Vagina (tissue), 2 donors: Measurements from ENCODE around the gene TBXA2R. TPM values are rescaled to one million over a fixed set of nuclear protein-coding genes. Genes with fewer than 3 reads are reported as not detected.
A peak's percentile ranks its signal among the peaks of the same experiment; 100 is the strongest.

ENCODE experiments used
- DNase-seq, 2 donors: peaks; one replicate each; pipeline ENCODE4 v3.0.0-alpha.2; 2017; ENCODE audit errors: extremely low spot score in 2 of 2
- H3K27ac ChIP-seq: fragments of 200-600 bp; sonication (generic); one replicate; pipeline ENCODE4 v1.5.1; 2019
- H3K27me3 ChIP-seq: fragments of 200-600 bp; sonication (generic); one replicate; pipeline ENCODE4 v1.5.1; 2019
- H3K36me3 ChIP-seq, 2 donors: fragments of 200-600 bp; sonication (generic); one replicate each; pipeline ENCODE4 v1.5.1; 2017 to 2019
- H3K4me1 ChIP-seq: fragments of 200-600 bp; sonication (generic); one replicate; pipeline ENCODE4 v1.5.1; 2019
- H3K4me3 ChIP-seq, 2 donors: fragments of 200-600 bp; sonication (generic); 1 replicate in 1 of 2; 2 replicates in 1 of 2; pipeline ENCODE4 v1.5.1; 2016 to 2019
- H3K9me3 ChIP-seq: fragments of 200-600 bp; sonication (generic); one replicate; pipeline ENCODE4 v1.5.1; 2019
- CTCF ChIP-seq, 3 experiments: fragments of 450-650 bp in 2 of 3; fragments of 200-600 bp in 1 of 3; sonication (generic) in 1 of 3; IDR thresholded peaks; one replicate each; pipeline ENCODE4 v1.5.1; 2017 to 2019; ENCODE audit warnings: antibody characterized with exemption in 3 of 3, mild to moderate bottlenecking in 2 of 3, moderate library complexity in 2 of 3
- POLR2A ChIP-seq, 2 donors: fragments of 450-650 bp; IDR thresholded peaks; one replicate each; pipeline ENCODE4 v1.6.1; 2017; ENCODE audit warnings: antibody characterized with exemption in 2 of 2, mild to moderate bottlenecking in 2 of 2, moderate library complexity in 2 of 2
- POLR2AphosphoS5 ChIP-seq, 2 donors: sonication (generic); formaldehyde crosslinking; IDR thresholded peaks; one replicate each; pipeline ENCODE4 v1.9.0; 2017; ENCODE audit warnings: antibody characterized with exemption in 2 of 2, mild to moderate bottlenecking in 2 of 2, low read depth in 1 of 2; ENCODE audit not compliant: insufficient read depth in 1 of 2
- intact Hi-C: fragments of 100-400 bp; cut with DNase I; formaldehyde crosslinking; loops from one replicate; pipeline ENCODE4 v1.15.1; 2023
- total RNA-seq: library from RNA; depleted of rRNA; stranded (reverse); fragments of >200 nt; gene quantifications from one replicate; pipeline ENCODE4 v1.2.3, GENCODE V29; 2016

Gene TBXA2R
- total RNA-seq, 1 donor from 2014 or later, result 1.7 TPM

GRCh38 chr19:3577723-3578344 lies 28.8 kb downstream of the TBXA2R start:
- intact Hi-C loops, result loop anchor here (5.0 kb wide), 1 partner anchor 39 kb away; no protein-coding TSS in a partner anchor
- H3K27ac ChIP-seq, result peak overlapping the region; percentile 54
- no peak for DNase-seq
- H3K4me1 ChIP-seq, result peaks cover 27% of the 10 kb centered on the region
- no peaks in the 10 kb centered on the region for H3K9me3 ChIP-seq
- no peaks in the 10 kb centered on the region for H3K27me3 ChIP-seq
- H3K4me3 ChIP-seq, result no peak overlapping the region
- no peaks in the 10 kb centered on the region for H3K36me3 ChIP-seq
- TF ChIP-seq CTCF (IDR thresholded peaks at IDR 0.05) (no peak), POLR2A (IDR thresholded peaks at IDR 0.05) (no peak)

- TF ChIP-seq POLR2A (IDR thresholded peaks at IDR 0.05), result no peak
- peak in 1 of 2 donors; percentile 45 for TF ChIP-seq POLR2AphosphoS5 (IDR thresholded peaks at IDR 0.05; ENCODE audit: insufficient read depth in 1 of 2, low read depth in 1 of 2)
- no peak for TF ChIP-seq CTCF (IDR thresholded peaks at IDR 0.05)
- DNase-seq, result no peak
These were observed 29.8 kb downstream of the TBXA2R start for GRCh38 chr19:3576696-3577443.

GRCh38 chr19:3575949-3576673 lies 30.6 kb downstream of the TBXA2R start:
- Histone ChIP-seq H3K4me3 (peak overlapping the region; percentile 35 to 51), H3K27ac (peak overlapping the region; percentile 54), H3K27me3 (no peaks in the 10 kb centered on the region), H3K4me1 (peaks cover 34% of the 10 kb centered on the region), H3K9me3 (no peaks in the 10 kb centered on the region), H3K36me3 (no peaks in the 10 kb centered on the region)
- intact Hi-C loops, result loop anchor here (5.0 kb wide), 1 partner anchor 41 kb away; no protein-coding TSS in a partner anchor
- TF ChIP-seq POLR2A (IDR thresholded peaks at IDR 0.05), result no peak
- no peak for TF ChIP-seq POLR2AphosphoS5 (IDR thresholded peaks at IDR 0.05; ENCODE audit: insufficient read depth in 1 of 2, low read depth in 1 of 2)
- no peak for TF ChIP-seq CTCF (IDR thresholded peaks at IDR 0.05)
- DNase-seq, result no peak

More at GRCh38 chr19:3576696-3577443, 29.8 kb downstream of the TBXA2R start:
- Histone ChIP-seq H3K36me3 (no peaks in the 10 kb centered on the region), H3K9me3 (no peaks in the 10 kb centered on the region), H3K4me1 (peaks cover 33% of the 10 kb centered on the region), H3K27me3 (no peaks in the 10 kb centered on the region), H3K4me3 (peak overlapping the region; percentile 35 to 51), H3K27ac (peak overlapping the region; percentile 54)
- intact Hi-C loops, result loop anchor here (5.0 kb wide), 1 partner anchor 40 kb away; no protein-coding TSS in a partner anchor

- intact Hi-C loops, result loop anchor here (5.0 kb wide), 1 partner anchor 42 kb away; no protein-coding TSS in a partner anchor
- Histone ChIP-seq H3K27me3 (no peaks in the 10 kb centered on the region), H3K9me3 (no peaks in the 10 kb centered on the region), H3K4me1 (peaks cover 34% of the 10 kb centered on the region), H3K36me3 (no peaks in the 10 kb centered on the region), H3K27ac (no peak overlapping the region), H3K4me3 (no peak overlapping the region)
- DNase-seq, result no peak
- no peak for TF ChIP-seq POLR2AphosphoS5 (IDR thresholded peaks at IDR 0.05; ENCODE audit: insufficient read depth in 1 of 2, low read depth in 1 of 2)
- no peak for TF ChIP-seq POLR2A (IDR thresholded peaks at IDR 0.05)
- no peak for TF ChIP-seq CTCF (IDR thresholded peaks at IDR 0.05)
These were observed 31.4 kb downstream of the TBXA2R start for GRCh38 chr19:3575260-3575741.
